ENCODE results near the gene FASTK.
A peak's percentile ranks its signal among the peaks of the same experiment; 100 is the strongest.

FASTK gene

GRCh38 chr7:151091431-151091830 lies 10.8 kb upstream of the FASTK start:
- H3K4me3 ChIP-seq (ENCODE audit: low read depth, low read length), result no peak overlapping the region
- DNase-seq (ENCODE audit: low read depth), result no peak
- TF ChIP-seq CTCF (IDR thresholded peaks at IDR 0.05; ENCODE audit: low read depth, low read length, missing control alignments), result peak; percentile 75

- H3K4me3 ChIP-seq (ENCODE audit: low read depth, low read length), result no peak overlapping the region
- no peak for DNase-seq (ENCODE audit: low read depth)
- no peak for TF ChIP-seq CTCF (IDR thresholded peaks at IDR 0.05; ENCODE audit: low read depth, low read length, missing control alignments)
These were observed 10.4 kb upstream of the FASTK start for GRCh38 chr7:151091003-151091402.

- TF ChIP-seq CTCF (IDR thresholded peaks at IDR 0.05; ENCODE audit: low read depth, low read length, missing control alignments), result no peak
- no peak overlapping the region for H3K4me3 ChIP-seq (ENCODE audit: low read depth, low read length)
- no peak for DNase-seq (ENCODE audit: low read depth)
These were observed 9.5 kb upstream of the FASTK start for GRCh38 chr7:151089893-151090730.

DNA sequence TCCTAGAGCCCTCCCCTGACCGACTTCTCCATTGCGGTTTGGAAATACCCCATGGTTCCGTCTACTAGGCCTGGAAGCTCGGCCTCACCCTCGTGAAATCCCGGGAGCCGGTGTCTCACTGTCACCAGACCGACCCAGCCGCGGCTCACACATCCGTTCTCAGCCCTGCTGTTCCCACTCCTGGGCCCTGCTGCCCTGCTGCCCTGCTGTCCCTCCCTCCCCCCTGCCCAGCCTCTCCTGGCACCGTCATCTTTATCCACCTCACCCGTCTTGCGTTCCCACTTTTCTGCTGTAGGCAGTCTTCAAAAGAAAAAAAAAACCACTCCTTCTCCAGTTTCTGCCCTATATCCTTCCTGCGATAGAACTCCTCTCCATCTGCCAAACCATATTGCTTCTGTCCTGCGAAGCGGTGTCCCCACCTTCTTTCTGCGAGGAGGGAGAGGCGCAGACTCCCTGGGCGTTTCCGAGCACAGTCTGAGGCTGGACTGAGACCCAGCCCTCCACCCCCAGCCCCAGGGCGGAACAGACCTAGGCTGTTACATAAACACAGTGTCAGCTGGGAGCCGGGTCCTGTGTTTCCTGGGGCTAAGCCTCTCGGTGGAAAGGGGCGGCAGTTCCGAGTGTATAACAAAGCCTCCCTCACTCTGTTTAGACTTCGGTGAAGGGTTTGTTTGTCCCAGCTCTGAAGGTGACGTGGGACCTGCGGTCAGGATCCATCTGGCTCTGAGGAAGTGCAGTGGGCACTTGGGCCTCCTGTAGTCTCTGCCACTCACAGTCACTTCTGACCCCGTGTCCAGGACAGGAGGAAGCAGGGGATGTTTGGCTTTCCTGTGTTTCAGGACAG lies 8.5 kb upstream of the FASTK start:
- DNase-seq (ENCODE audit: low read depth), result no peak
- H3K4me3 ChIP-seq (ENCODE audit: low read depth, low read length), result no peak overlapping the region
- no peak for TF ChIP-seq CTCF (IDR thresholded peaks at IDR 0.05; ENCODE audit: low read depth, low read length, missing control alignments)

GRCh38 chr7:151088019-151088855 lies 7.6 kb upstream of the FASTK start:
- TF ChIP-seq CTCF (IDR thresholded peaks at IDR 0.05; ENCODE audit: low read depth, low read length, missing control alignments), result no peak
- no peak for DNase-seq (ENCODE audit: low read depth)
- peak overlapping the region; percentile 77 for H3K4me3 ChIP-seq (ENCODE audit: low read depth, low read length)

DNA sequence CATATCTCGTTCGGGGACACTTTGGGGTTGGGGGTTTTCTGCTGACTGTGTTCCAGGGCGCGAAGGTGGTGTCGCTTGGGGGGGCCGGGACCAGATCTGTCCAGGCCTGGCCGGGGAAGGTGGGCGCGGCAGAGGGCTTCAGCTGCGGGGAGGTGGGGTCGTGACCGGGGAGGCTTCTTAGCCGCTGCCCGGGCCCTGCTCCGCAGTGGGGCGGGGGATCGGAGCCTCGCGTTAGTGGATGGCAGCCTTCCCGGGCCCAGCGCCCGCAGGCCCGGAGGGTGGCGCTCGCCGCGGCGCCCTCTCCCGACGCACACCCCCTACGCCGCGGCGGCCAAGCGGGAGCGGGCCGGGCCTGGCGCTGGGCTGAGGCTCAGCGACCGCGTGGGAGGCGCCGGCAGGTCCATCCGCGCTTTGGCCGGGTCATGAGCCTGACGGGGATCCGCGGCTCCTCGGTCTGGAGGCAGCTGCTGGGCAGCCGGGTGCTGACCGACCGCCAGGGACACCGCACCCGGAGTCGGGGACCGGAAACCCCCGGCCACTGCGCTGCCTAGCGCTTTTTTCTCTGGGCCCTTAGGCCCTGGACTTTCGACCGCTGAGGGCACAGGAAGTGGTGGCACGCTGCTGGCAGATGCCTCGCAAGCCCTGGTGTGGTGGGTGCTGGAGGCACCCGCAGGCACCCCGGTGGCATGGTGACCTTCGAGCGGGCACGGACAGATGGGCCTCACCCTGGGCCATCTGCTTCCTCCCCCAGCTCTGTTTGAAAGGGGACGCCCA lies 6.8 kb upstream of the FASTK start:
- no peak for DNase-seq (ENCODE audit: low read depth)
- peak overlapping the region; percentile 77 for H3K4me3 ChIP-seq (ENCODE audit: low read depth, low read length)
- TF ChIP-seq CTCF (IDR thresholded peaks at IDR 0.05; ENCODE audit: low read depth, low read length, missing control alignments), result peak; percentile 35

Measured in GM12864 (cell line).